Measurements from ENCODE around the gene ENDOG. TPM values are rescaled to one million over a fixed set of nuclear protein-coding genes. Genes with fewer than 3 reads are reported as not detected.

ENDOG gene
- total RNA-seq, 1 experiment from 2014 or later = 16.7 TPM

DNA sequence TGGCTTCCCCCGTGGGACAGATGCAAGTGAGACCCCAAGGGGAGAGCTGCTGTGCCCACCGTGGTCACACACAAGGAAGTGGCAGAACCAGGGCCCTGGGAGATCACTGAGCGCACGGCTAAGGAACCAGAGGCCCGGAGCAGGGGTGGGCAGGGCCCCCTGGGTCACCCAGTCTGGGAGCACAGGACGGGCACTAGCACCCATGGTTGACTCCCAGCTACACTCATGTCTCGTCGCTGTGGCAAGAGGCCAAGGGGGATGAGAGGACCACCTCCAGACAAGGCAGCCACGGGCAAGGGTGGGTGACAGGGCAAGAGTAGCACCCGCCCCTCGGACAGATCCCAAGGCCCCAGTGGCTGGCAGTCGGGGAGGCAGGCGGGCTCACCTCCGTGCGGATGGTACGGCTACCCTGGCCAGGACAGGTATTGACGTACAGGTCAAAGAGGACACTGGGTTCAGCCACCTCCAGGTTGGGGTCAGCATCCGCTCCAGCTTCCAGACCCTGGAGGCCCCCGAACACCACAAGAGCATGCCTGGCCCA lies 5.1 kb downstream of the ENDOG start:
- no peak overlapping the region for H2BK5ac ChIP-seq (ENCODE audit: insufficient read length, low read length)
- H3K4me3 Mint-ChIP-seq = no peak overlapping the region
- H3K27ac Mint-ChIP-seq = no peak overlapping the region
- no peak overlapping the region for H3K4ac ChIP-seq (ENCODE audit: low read depth, low read length)
- H3K14ac ChIP-seq (ENCODE audit: insufficient read depth, low read length) = no peak overlapping the region; the same call in 1 of the 2 replicates
- H2BK12ac ChIP-seq (ENCODE audit: insufficient read length, low read depth, low read length) = no peak overlapping the region
- no peak overlapping the region for H3K4me2 ChIP-seq (ENCODE audit: insufficient read depth, insufficient read length, low read length)
- DNase-seq = no peak
- peaks cover 10 to 15% of the 10 kb centered on the region in 2 experiments for H3K4me1 Mint-ChIP-seq
- H4K91ac ChIP-seq (ENCODE audit: insufficient read length, low read depth, low read length) = no peak overlapping the region
- H3K18ac ChIP-seq (ENCODE audit: insufficient read length, low read depth, low read length) = no peak overlapping the region
- H3K23ac ChIP-seq (ENCODE audit: insufficient read length, low read depth, low read length) = no peak overlapping the region
- no peaks in the 10 kb centered on the region for H3K79me2 ChIP-seq (ENCODE audit: insufficient read depth, low read length)
- WGBS (ENCODE audit: extremely low coverage, insufficient read length, low lambda C conversion rate) = no CpG with 5 or more reads among the region's 19 CpGs
- H3K9me3 ChIP-seq (ENCODE audit: control insufficient read depth, low read depth, low read length) = no peaks in the 10 kb centered on the region
- no peaks in the 10 kb centered on the region for H3K9me3 Mint-ChIP-seq
- no peaks in the 10 kb centered on the region for H4K20me1 ChIP-seq (ENCODE audit: control insufficient read depth, insufficient read depth, insufficient read length)
- H3K27me3 Mint-ChIP-seq (ENCODE audit: low read depth) = no peaks in the 10 kb centered on the region; the same call in 1 of the 2 replicates
- no peaks in the 10 kb centered on the region for H3K27me3 ChIP-seq (ENCODE audit: insufficient read depth, low read length)
- H3K79me1 ChIP-seq (ENCODE audit: insufficient read depth, low read depth, low read length, poor library complexity, severe bottlenecking) = peaks cover 4% of the 10 kb centered on the region
- H4K8ac ChIP-seq (replicated peaks; ENCODE audit: insufficient read length, low read depth, low read length) = no peak overlapping the region
- no peak overlapping the region for H3K56ac ChIP-seq (ENCODE audit: insufficient read length, low read depth, low read length)
- peaks cover 34 to 74% (median 72%) of the 10 kb centered on the region in 3 experiments; a peak in 6 of 7 replicates for H3K36me3 Mint-ChIP-seq (ENCODE audit: insufficient read depth in 1 of 3, low read depth in 3 of 3)
- H2BK15ac ChIP-seq (ENCODE audit: low read depth, low read length) = no peak overlapping the region
- no peak overlapping the region for H3K27ac ChIP-seq (ENCODE audit: insufficient read length, low read depth, low read length)
- H2AK5ac ChIP-seq (ENCODE audit: insufficient read length, low read length) = no peak overlapping the region
- no peak overlapping the region for H3T11ph ChIP-seq (ENCODE audit: low read length)
- no peak overlapping the region for H2AFZ ChIP-seq (ENCODE audit: low read length)
- H2BK120ac ChIP-seq (ENCODE audit: low read depth, low read length, poor library complexity, severe bottlenecking) = no peak overlapping the region
- no peak overlapping the region for H2BK20ac ChIP-seq (ENCODE audit: low read depth, low read length, poor library complexity, severe bottlenecking)
- H3K4me1 ChIP-seq (ENCODE audit: insufficient read depth, low read length) = no peaks in the 10 kb centered on the region
- TF ChIP-seq, protein P1, sequence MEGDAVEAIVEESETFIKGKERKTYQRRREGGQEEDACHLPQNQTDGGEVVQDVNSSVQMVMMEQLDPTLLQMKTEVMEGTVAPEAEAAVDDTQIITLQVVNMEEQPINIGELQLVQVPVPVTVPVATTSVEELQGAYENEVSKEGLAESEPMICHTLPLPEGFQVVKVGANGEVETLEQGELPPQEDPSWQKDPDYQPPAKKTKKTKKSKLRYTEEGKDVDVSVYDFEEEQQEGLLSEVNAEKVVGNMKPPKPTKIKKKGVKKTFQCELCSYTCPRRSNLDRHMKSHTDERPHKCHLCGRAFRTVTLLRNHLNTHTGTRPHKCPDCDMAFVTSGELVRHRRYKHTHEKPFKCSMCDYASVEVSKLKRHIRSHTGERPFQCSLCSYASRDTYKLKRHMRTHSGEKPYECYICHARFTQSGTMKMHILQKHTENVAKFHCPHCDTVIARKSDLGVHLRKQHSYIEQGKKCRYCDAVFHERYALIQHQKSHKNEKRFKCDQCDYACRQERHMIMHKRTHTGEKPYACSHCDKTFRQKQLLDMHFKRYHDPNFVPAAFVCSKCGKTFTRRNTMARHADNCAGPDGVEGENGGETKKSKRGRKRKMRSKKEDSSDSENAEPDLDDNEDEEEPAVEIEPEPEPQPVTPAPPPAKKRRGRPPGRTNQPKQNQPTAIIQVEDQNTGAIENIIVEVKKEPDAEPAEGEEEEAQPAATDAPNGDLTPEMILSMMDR (conservative IDR thresholded peaks at IDR 0.05) = no peak
- H3K23me2 ChIP-seq (ENCODE audit: insufficient read length, low read depth, low read length, poor library complexity, severe bottlenecking) = peaks cover 10% of the 10 kb centered on the region
- H4K5ac ChIP-seq (ENCODE audit: insufficient read length, low read depth, low read length) = no peak overlapping the region
- no peak overlapping the region for H3K9ac ChIP-seq (ENCODE audit: extremely low read depth, insufficient read length, low read length)

Measured in H9 (cell line).